HepG2 (cell line): Measurements from ENCODE around the gene KRT76. TPM values are rescaled to one million over a fixed set of nuclear protein-coding genes. Genes with fewer than 3 reads are reported as not detected.

Experiments used
- ATAC-seq: fragments of 200-7000 bp; cut with Tn5 transposase; 3 replicates; pipeline ENCODE4 v1.9.1; 2020; ENCODE audit warnings: mild to moderate bottlenecking, moderate library complexity
- BruUV-seq: library from RNA; stranded (reverse); fragments of 400-500 nt; replicated peaks from 2 replicates; lab custom pipeline; 2021; lab: Mats Ljungman, UMichigan
- CTCF ChIA-PET: fragments of 300-600 bp; formaldehyde crosslinking; extraction: SDS; loops from one replicate; lab custom pipeline; 2021; ENCODE audit warnings: low total read pairs, inconsistent platforms, low intra/inter-chr PET ratio; lab: Yijun Ruan, JAX
- POLR2A ChIA-PET: fragments of 350-600 bp; sonication (Branson Sonifier 250); formaldehyde crosslinking; loops from one replicate; lab custom pipeline; 2020; ENCODE audit warnings: antibody characterized with exemption, inconsistent platforms; lab: Yijun Ruan, JAX
- DNase-seq: peaks from one replicate; pipeline ENCODE4 v3.0.0-alpha.2; 2015; ENCODE audit warnings: low spot score
- FAIRE-seq: peaks from 3 replicates; lab custom pipeline; 2011; peaks lifted over from hg19 to GRCh38; lab: Jason Lieb, UNC
- H2AFZ ChIP-seq: one replicate; pipeline ENCODE4 v1.6.1; 2011; ENCODE audit warnings: low read length, inconsistent platforms
- H3K27ac ChIP-seq: fragments of 300-600 bp; 3 replicates; pipeline ENCODE4 v1.8.0; 2011; ENCODE audit warnings: mixed run types, mild to moderate bottlenecking, mixed read lengths, low read length, inconsistent platforms; ENCODE audit not compliant: insufficient read depth; ENCODE audit errors: extremely low read length
- H3K27me3 ChIP-seq, 2 experiments: fragments of 200-600 bp in 1 of 2; 2 replicates in 1 of 2; 3 replicates in 1 of 2; pipeline versions ENCODE4 v1.6.0 to v1.8.0; 2011; ENCODE audit warnings: low read length in 2 of 2, mild to moderate bottlenecking in 2 of 2, moderate library complexity in 2 of 2, inconsistent platforms in 1 of 2; ENCODE audit not compliant: insufficient read depth in 2 of 2, control insufficient read depth in 1 of 2
- H3K36me3 ChIP-seq, 2 experiments: fragments of 200-600 bp in 1 of 2; replicated peaks in 1 of 2; 2 replicates in 1 of 2; 3 replicates in 1 of 2; pipeline versions ENCODE4 v1.5.1 to v1.8.0; 2011; ENCODE audit warnings: low read length in 2 of 2, inconsistent platforms in 1 of 2; ENCODE audit not compliant: insufficient read depth in 2 of 2, control insufficient read depth in 1 of 2
- H3K4me1 ChIP-seq: 2 replicates; pipeline ENCODE4 v1.5.1; 2012; ENCODE audit warnings: low read length, inconsistent platforms; ENCODE audit not compliant: insufficient read depth
- H3K4me2 ChIP-seq: 2 replicates; pipeline ENCODE4 v1.6.0; 2011; ENCODE audit warnings: low read depth, low read length, inconsistent platforms
- H3K4me3 ChIP-seq, 3 experiments: fragments of 200-600 bp in 1 of 3; sonication (generic), shearing (Covaris generic) in 1 of 3; replicated peaks in 1 of 3; 2 replicates each; pipeline ENCODE4 v1.5.1; 2011 to 2016; ENCODE audit warnings: low read length in 3 of 3, inconsistent platforms in 2 of 3, low read depth in 2 of 3, mild to moderate bottlenecking in 2 of 3, control low read depth in 1 of 3, mixed read lengths in 1 of 3; ENCODE audit not compliant: insufficient read depth in 1 of 3
- H3K79me2 ChIP-seq: one replicate; pipeline ENCODE4 v1.6.1; 2011; ENCODE audit warnings: low read length, inconsistent platforms; ENCODE audit not compliant: insufficient read depth
- H3K9ac ChIP-seq: 2 replicates; pipeline ENCODE4 v1.6.0; 2011; ENCODE audit warnings: mild to moderate bottlenecking, low read depth, low read length, inconsistent platforms; ENCODE audit not compliant: insufficient read depth
- H3K9me3 ChIP-seq: 2 replicates; pipeline ENCODE4 v1.5.1; 2012; ENCODE audit warnings: mild to moderate bottlenecking, low read length
- H4K20me1 ChIP-seq: 2 replicates; pipeline ENCODE4 v1.6.0; 2011; ENCODE audit warnings: inconsistent platforms, mild to moderate bottlenecking, low read length, moderate library complexity; ENCODE audit not compliant: insufficient read depth
- ARID5B ChIP-seq: IDR thresholded peaks from 2 replicates; pipeline ENCODE4 v1.4.0; 2020; ENCODE audit warnings: mild to moderate bottlenecking, missing genetic modification reagents
- GABPA ChIP-seq, 2 experiments: IDR thresholded peaks; 2 replicates each; pipeline ENCODE4 v1.6.1; 2011 to 2016; ENCODE audit warnings: low read depth in 2 of 2, low read length in 1 of 2, missing biosample characterization in 1 of 2, missing genetic modification characterization in 1 of 2
- GTF2F1 ChIP-seq: fragments of 150-350 bp; IDR thresholded peaks from 2 replicates; pipeline ENCODE4 v1.6.1; 2014; ENCODE audit warnings: low read length
- HES4 ChIP-seq: sonication (generic); formaldehyde crosslinking; IDR thresholded peaks from 2 replicates; pipeline ENCODE4 v1.9.0; 2021; ENCODE audit warnings: mild to moderate bottlenecking, missing genetic modification reagents, borderline replicate concordance
- PHF20 ChIP-seq: sonication (generic); formaldehyde crosslinking; IDR thresholded peaks from 2 replicates; pipeline ENCODE4 v1.5.0; 2020; ENCODE audit warnings: mild to moderate bottlenecking, missing genetic modification reagents
- POGK ChIP-seq: sonication (generic); formaldehyde crosslinking; conservative IDR thresholded peaks from 2 replicates; pipeline ENCODE4 v1.8.0; 2022; ENCODE audit warnings: mild to moderate bottlenecking, moderate library complexity, missing genetic modification reagents
- REXO4 ChIP-seq: sonication (generic); formaldehyde crosslinking; IDR thresholded peaks from 2 replicates; pipeline ENCODE4 v1.8.0; 2022; ENCODE audit warnings: missing genetic modification reagents, mild to moderate bottlenecking, borderline replicate concordance
- SMYD3 ChIP-seq: sonication (generic); formaldehyde crosslinking; IDR thresholded peaks from 2 replicates; pipeline ENCODE4 v1.8.1; 2023; ENCODE audit warnings: mild to moderate bottlenecking, missing genetic modification reagents
- TBL1XR1 ChIP-seq: fragments of 150-350 bp; IDR thresholded peaks from 2 replicates; pipeline ENCODE4 v1.6.1; 2014; ENCODE audit warnings: borderline replicate concordance, low read length; ENCODE audit not compliant: partially characterized antibody
- TP53 ChIP-seq: sonication (generic); formaldehyde crosslinking; conservative IDR thresholded peaks from 2 replicates; pipeline ENCODE4 v1.4.0; 2020; ENCODE audit warnings: missing genetic modification reagents
- ZNF17 ChIP-seq: sonication (generic); formaldehyde crosslinking; IDR thresholded peaks from 2 replicates; pipeline ENCODE4 v1.5.0; 2020; ENCODE audit warnings: mild to moderate bottlenecking, missing genetic modification reagents
- ZNF331 ChIP-seq: sonication (generic); formaldehyde crosslinking; IDR thresholded peaks from 2 replicates; pipeline ENCODE4 v1.4.0; 2020; ENCODE audit warnings: missing genetic modification reagents
- ZNF543 ChIP-seq: sonication (generic); formaldehyde crosslinking; IDR thresholded peaks from 2 replicates; pipeline ENCODE4 v1.4.0; 2020; ENCODE audit warnings: mild to moderate bottlenecking, missing genetic modification reagents
- ZNF619 ChIP-seq: sonication (generic); formaldehyde crosslinking; IDR thresholded peaks from 2 replicates; pipeline ENCODE4 v1.4.0; 2020; ENCODE audit warnings: mild to moderate bottlenecking, missing genetic modification reagents
- ZSCAN21 ChIP-seq: sonication (generic); formaldehyde crosslinking; IDR thresholded peaks from 2 replicates; pipeline ENCODE4 v1.8.0; 2022; ENCODE audit warnings: mild to moderate bottlenecking, missing genetic modification reagents, moderate library complexity, borderline replicate concordance
- WGBS: methylation state at CpG from one replicate; pipeline ENCODE4 v1.1.6; 2017; ENCODE audit warnings: low lambda C conversion rate; 5-methylcytosine and 5-hydroxymethylcytosine counted together
- in situ Hi-C: cut with HindIII; loops from 2 replicates; pipeline ENCODE4 v1.10.0; 2017; ENCODE audit warnings: low pct_unique_long_range_greater_than_20kb; ENCODE audit not compliant: extremely low pct_ligation_motif_present
- intact Hi-C: fragments of 100-400 bp; cut with micrococcal nuclease; formaldehyde crosslinking; loops from one replicate; pipeline ENCODE4 v1.10.0; 2022; ENCODE audit not compliant: unreplicated experiment
- polyA plus RNA-seq, 8 experiments: library from polyadenylated mRNA; depleted of rRNA in 3 of 8; stranded (reverse) in 7 of 8; unstranded in 1 of 8; fragments of >200 nt; fragmentation: Illumina TruSeq in 4 of 8; extraction: Trizol in 4 of 8; gene quantifications; 2 replicates each; pipeline versions ENCODE4 v1.2.1 to v1.2.3, GENCODE V29; 2011 to 2016; ENCODE audit warnings: low read depth in 4 of 8, missing spikeins in 1 of 8, mixed read lengths in 1 of 8; ENCODE audit not compliant: insufficient read depth in 1 of 8
- total RNA-seq, 5 experiments: library from RNA; depleted of rRNA; stranded (reverse); fragments of >200 nt; fragmentation: Illumina TruSeq; extraction: Trizol; gene quantifications; 2 replicates each; pipeline ENCODE4 v1.2.3, GENCODE V29; 2016; ENCODE audit warnings: low read depth in 1 of 5

KRT76 gene
- total and polyA plus RNA-seq, 2 of the 13 experiments (the other 11 are each of a cell fraction or from before 2014, with no cell fraction given), result not detected

DNA sequence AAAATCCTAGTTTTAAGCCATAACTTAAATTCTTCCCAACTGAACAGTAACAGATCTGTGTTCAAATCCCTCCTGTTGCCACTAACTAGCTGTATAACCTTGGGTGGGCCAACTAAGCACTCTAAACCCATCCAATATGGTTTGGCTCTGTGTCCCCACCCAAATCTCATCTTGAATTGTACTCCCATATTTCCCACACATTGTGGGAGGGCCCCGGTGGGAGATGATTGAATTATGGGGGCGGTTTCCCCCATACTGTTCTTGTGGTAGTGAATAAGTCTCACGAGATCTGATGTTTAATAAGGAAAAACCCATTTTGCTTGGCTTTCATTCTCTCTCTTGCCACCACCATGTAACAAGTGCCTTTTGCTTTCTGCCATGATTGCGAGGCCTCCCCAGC lies 38.0 kb upstream of the KRT76 start:
- in situ Hi-C loops (no loop called here), intact Hi-C loops (no loop called here)
- Histone ChIP-seq H3K79me2 (no peaks in the 10 kb centered on the region), H3K9ac (no peak overlapping the region), H4K20me1 (no peaks in the 10 kb centered on the region)
- no peak for DNase-seq
- CTCF ChIA-PET, result no interaction called here
- WGBS, result 2% methylated on average over 4 of the region's 4 CpGs
- no peak for TF ChIP-seq SMYD3 (CRISPR knock-in tag)
- TF ChIP-seq PHF20 (CRISPR knock-in tag), result no peak
- no peak for TF ChIP-seq ZNF17 (CRISPR knock-in tag)
- no peak for TF ChIP-seq GABPA (IDR thresholded peaks at IDR 0.05; ENCODE audit: low read depth, low read length)
- no peak for TF ChIP-seq GABPA (CRISPR knock-in tag; IDR thresholded peaks at IDR 0.05; ENCODE audit: low read depth)
- no peak for TF ChIP-seq TP53
- no peak for TF ChIP-seq ZNF331 (CRISPR knock-in tag)
- TF ChIP-seq REXO4, result no peak
- TF ChIP-seq GTF2F1, result no peak
- no peak for TF ChIP-seq ZNF619
- no peak for TF ChIP-seq POGK
- no peak for TF ChIP-seq TBL1XR1
- TF ChIP-seq ZNF543 (CRISPR knock-in tag), result no peak
- TF ChIP-seq HES4 (CRISPR knock-in tag), result no peak
- TF ChIP-seq ZSCAN21 (CRISPR knock-in tag), result no peak
- no peak for TF ChIP-seq ARID5B (CRISPR knock-in tag)
- TF ChIP-seq, all 625 proteins: peak for 0
- ATAC-seq (no peak), FAIRE-seq (no peak)
- no peaks in the 10 kb centered on the region for H3K9me3 ChIP-seq
- H3K36me3 ChIP-seq, result no peaks in the 10 kb centered on the region
- POLR2A ChIA-PET, result no interaction called here
- no peak overlapping the region for H3K4me2 ChIP-seq
- no peaks in the 10 kb centered on the region for H3K4me1 ChIP-seq
- peaks cover 4 to 40% of the 10 kb centered on the region in 2 experiments; a peak in 4 of 5 replicates for H3K27me3 ChIP-seq
- BruUV-seq, result no TSS peak
- no peak overlapping the region for H2AFZ ChIP-seq
- no peak overlapping the region for H3K27ac ChIP-seq
- no peak overlapping the region for H3K4me3 ChIP-seq
